GM10847 (cell line): ENCODE data around the gene SLC25A28.

Source experiments
- POLR2A ChIP-seq: IDR thresholded peaks from 2 replicates; pipeline ENCODE4 v1.6.1; 2011; ENCODE audit not compliant: insufficient read length; ENCODE audit errors: extremely low read depth

Gene SLC25A28

GRCh38 chr10:99564361-99564760 is 55.9 kb downstream of the SLC25A28 start:
- no peak for TF ChIP-seq POLR2A

GRCh38 chr10:99562631-99563030 is 57.6 kb downstream of the SLC25A28 start:
- no peak for TF ChIP-seq POLR2A
